Activated naive CD4-positive, alpha-beta T cell treated with anti-CD3 and anti-CD28 coated beads, Interleukin-2, amount 10 ng/mL, durations not matched to agents 7 days and 5 days (primary cell): Measurements from ENCODE around the gene EFEMP2.

Experiments
- CTCF ChIA-PET: fragments of 350-600 bp; sonication (Branson Sonifier 250); formaldehyde crosslinking; loops from one replicate; lab custom pipeline; 2021; ENCODE audit warnings: antibody characterized with exemption; lab: Charles Lee
- DNase-seq: peaks from one replicate; pipeline ENCODE4 v3.0.0-alpha.2; 2020
- H3K27ac Mint-ChIP-seq: one replicate; pipeline ENCODE4 v1.8.0; 2021; ENCODE audit warnings: mild to moderate bottlenecking, moderate library complexity, mixed read lengths
- H3K27me3 Mint-ChIP-seq: one replicate; pipeline ENCODE4 v1.8.0; 2021; ENCODE audit warnings: mild to moderate bottlenecking, mixed read lengths
- H3K36me3 Mint-ChIP-seq: one replicate; pipeline ENCODE4 v1.8.0; 2021; ENCODE audit warnings: mixed read lengths
- H3K4me1 Mint-ChIP-seq: one replicate; pipeline ENCODE4 v1.8.0; 2021; ENCODE audit warnings: mixed read lengths
- H3K4me3 Mint-ChIP-seq: one replicate; pipeline ENCODE4 v1.8.0; 2021; ENCODE audit warnings: mild to moderate bottlenecking, moderate library complexity, mixed read lengths
- H3K9me3 Mint-ChIP-seq: one replicate; pipeline ENCODE4 v1.8.0; 2021; ENCODE audit warnings: mixed read lengths

Gene EFEMP2

DNA sequence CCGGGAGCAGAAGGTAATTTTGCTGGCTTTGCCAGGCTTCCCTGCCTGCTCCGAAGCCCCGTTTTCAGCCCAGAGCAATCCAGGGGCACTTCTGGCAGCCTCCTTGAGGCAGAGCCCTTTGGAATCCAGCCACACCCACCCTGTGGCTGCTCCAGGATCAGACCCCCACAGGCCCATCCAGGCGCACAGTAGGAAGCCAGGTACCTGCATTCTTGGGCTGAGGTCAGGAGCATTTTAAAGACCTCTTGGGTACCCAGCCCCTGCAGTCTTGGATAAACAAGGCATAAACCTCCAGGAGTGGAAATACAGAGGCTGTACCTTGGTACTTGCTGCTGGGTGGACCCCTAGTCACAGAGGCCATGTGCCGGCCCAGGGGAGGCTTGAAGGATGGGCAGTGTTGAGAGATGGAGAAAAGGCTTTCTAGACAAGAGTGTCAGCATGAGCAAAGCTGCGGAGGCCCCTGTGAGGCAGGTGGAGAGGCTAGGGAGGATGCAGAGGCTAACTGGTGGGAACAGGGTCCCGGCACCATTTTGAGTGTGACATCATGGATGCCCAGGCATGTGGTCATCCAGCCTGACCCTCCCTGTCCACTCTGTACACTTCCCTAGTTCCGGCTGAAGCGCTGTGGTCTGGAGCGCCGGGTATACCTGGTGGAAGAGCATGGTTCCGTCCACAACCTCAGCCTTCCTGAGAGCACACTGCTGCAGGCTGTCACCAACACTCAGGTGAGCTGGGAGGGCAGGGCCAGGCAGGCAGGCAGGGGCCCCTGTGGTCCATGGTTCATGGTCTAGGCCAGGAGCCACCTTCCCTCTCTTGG lies 8.5 kb downstream of the EFEMP2 start:
- H3K4me3 Mint-ChIP-seq, result no peak overlapping the region
- H3K9me3 Mint-ChIP-seq, result no peaks in the 10 kb centered on the region
- CTCF ChIA-PET, result interaction anchor here (1.7 kb wide), 1 partner anchor 20 kb away, joined by 7 read pairs; no protein-coding TSS in a partner anchor
- H3K4me1 Mint-ChIP-seq, result peaks cover 32% of the 10 kb centered on the region
- H3K27me3 Mint-ChIP-seq, result no peaks in the 10 kb centered on the region
- H3K27ac Mint-ChIP-seq, result no peak overlapping the region
- DNase-seq, result no peak
- H3K36me3 Mint-ChIP-seq, result peaks cover 41% of the 10 kb centered on the region

DNA sequence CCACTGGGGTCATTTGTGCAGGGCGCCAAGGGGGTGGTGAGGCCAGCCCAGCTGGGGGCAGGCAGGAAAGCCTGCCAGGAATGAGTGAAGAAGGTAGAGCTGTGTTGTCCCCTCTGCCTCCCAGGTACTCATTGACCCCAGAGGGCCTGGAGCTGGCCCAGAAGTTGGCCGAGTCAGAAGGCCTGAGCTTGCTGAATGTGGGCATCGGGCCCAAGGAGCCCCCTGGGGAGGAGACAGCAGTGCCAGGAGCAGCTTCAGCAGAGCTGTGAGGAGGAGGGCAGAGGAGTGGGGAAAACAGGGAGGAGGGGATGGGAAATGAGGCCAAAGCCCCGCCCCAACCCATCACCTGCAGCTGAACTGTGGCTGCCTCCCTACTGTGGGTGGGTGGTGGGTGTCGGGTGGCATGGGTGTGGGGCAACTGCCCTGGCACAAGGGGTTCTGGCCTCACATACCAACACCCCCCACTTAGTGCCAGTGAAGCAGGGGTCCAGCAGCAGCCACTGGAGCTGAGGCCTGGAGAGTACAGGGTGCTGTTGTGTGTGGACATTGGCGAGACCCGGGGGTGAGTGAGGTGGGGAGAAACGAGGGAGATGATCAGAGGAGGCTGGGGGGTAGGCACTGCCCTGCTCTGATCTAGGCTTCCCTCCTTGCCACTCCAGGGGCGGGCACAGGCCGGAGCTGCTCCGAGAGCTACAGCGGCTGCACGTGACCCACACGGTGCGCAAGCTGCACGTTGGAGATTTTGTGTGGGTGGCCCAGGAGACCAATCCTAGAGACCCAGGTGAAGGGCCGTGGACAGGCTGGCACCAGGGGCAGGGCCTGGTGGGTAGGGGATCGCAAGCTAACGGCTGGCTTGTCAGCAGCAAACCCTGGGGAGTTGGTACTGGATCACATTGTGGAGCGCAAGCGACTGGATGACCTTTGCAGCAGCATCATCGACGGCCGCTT lies 9.4 kb downstream of the EFEMP2 start:
- Mint-ChIP-seq H3K4me3 (peak overlapping the region; percentile 94), H3K27ac (no peak overlapping the region), H3K27me3 (no peaks in the 10 kb centered on the region), H3K4me1 (peaks cover 37% of the 10 kb centered on the region), H3K36me3 (peaks cover 40% of the 10 kb centered on the region), H3K9me3 (no peaks in the 10 kb centered on the region)
- CTCF ChIA-PET, result interaction anchor here (1.1 to 1.3 kb wide), 2 partner anchors 21 to 25 kb away, joined by 3 read pairs; partner anchors contain the start of gene FIBP
- DNase-seq, result no peak

- H3K27me3 Mint-ChIP-seq, result no peaks in the 10 kb centered on the region
- no peak for DNase-seq
- peak overlapping the region; percentile 94 for H3K4me3 Mint-ChIP-seq
- H3K4me1 Mint-ChIP-seq, result peaks cover 38% of the 10 kb centered on the region
- CTCF ChIA-PET, result interaction anchor here (1.1 to 5.6 kb wide), 3 partner anchors 22 to 26 kb away, joined by 3 to 107 read pairs (median 3); partner anchors contain the start of genes CCDC85B and FIBP
- H3K27ac Mint-ChIP-seq, result peak overlapping the region; percentile 33
- H3K9me3 Mint-ChIP-seq, result no peaks in the 10 kb centered on the region
- peaks cover 36% of the 10 kb centered on the region for H3K36me3 Mint-ChIP-seq
Measured at GRCh38 chr11:65862191-65862735, 10.3 kb downstream of the EFEMP2 start.

DNA sequence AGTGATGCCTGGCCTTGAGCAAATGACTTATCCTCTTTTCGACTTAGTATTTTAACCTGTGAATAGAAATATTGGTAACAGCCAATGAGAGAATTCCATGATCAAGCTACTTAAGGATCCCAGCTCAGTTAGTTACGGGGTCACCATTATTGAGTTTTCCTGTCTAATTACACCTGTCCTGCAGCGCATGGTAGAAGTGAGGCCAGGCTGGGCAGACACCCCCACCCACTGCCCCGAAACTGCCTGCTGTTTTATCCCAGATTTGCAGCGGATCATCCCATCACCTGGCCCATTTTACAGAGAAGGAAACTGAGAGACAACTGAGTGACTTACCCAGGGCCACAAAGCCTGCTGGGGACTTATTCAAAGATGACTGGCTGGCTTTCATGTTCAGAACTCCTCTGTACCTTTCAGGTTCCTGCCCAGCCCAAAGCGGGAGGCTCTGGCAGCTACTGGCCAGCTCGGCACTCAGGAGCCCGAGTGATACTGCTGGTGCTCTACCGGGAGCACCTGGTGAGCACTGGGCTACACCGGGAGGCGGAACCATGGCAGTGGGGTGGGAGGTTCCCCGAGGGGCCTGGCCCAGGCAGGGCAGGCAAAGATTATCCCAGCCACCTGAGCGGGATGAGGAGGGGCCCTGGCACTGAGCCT lies 10.9 kb downstream of the EFEMP2 start:
- H3K4me3 Mint-ChIP-seq, result peak overlapping the region; percentile 94
- DNase-seq, result no peak
- H3K4me1 Mint-ChIP-seq, result peaks cover 38% of the 10 kb centered on the region
- peaks cover 35% of the 10 kb centered on the region for H3K36me3 Mint-ChIP-seq
- CTCF ChIA-PET, result interaction anchor here (0.6 to 5.6 kb wide), 4 partner anchors 9 to 127 kb away, joined by 3 to 107 read pairs (median 21); partner anchors contain the start of genes CCDC85B, EFEMP2 and FIBP
- peak overlapping the region; percentile 99 for H3K27ac Mint-ChIP-seq
- H3K27me3 Mint-ChIP-seq, result no peaks in the 10 kb centered on the region
- H3K9me3 Mint-ChIP-seq, result no peaks in the 10 kb centered on the region

- peak; percentile 16 for DNase-seq
- H3K27ac Mint-ChIP-seq, result peak overlapping the region; percentile 99
- H3K36me3 Mint-ChIP-seq, result peaks cover 38% of the 10 kb centered on the region
- no peaks in the 10 kb centered on the region for H3K27me3 Mint-ChIP-seq
- peak overlapping the region; percentile 94 for H3K4me3 Mint-ChIP-seq
- CTCF ChIA-PET, result interaction anchor here (0.6 to 5.6 kb wide), 4 partner anchors 9 to 127 kb away, joined by 3 to 107 read pairs (median 21); partner anchors contain the start of genes CCDC85B, EFEMP2 and FIBP
- H3K9me3 Mint-ChIP-seq, result no peaks in the 10 kb centered on the region
- H3K4me1 Mint-ChIP-seq, result peaks cover 43% of the 10 kb centered on the region
Measured at GRCh38 chr11:65861165-65861505, 11.5 kb downstream of the EFEMP2 start.

DNA sequence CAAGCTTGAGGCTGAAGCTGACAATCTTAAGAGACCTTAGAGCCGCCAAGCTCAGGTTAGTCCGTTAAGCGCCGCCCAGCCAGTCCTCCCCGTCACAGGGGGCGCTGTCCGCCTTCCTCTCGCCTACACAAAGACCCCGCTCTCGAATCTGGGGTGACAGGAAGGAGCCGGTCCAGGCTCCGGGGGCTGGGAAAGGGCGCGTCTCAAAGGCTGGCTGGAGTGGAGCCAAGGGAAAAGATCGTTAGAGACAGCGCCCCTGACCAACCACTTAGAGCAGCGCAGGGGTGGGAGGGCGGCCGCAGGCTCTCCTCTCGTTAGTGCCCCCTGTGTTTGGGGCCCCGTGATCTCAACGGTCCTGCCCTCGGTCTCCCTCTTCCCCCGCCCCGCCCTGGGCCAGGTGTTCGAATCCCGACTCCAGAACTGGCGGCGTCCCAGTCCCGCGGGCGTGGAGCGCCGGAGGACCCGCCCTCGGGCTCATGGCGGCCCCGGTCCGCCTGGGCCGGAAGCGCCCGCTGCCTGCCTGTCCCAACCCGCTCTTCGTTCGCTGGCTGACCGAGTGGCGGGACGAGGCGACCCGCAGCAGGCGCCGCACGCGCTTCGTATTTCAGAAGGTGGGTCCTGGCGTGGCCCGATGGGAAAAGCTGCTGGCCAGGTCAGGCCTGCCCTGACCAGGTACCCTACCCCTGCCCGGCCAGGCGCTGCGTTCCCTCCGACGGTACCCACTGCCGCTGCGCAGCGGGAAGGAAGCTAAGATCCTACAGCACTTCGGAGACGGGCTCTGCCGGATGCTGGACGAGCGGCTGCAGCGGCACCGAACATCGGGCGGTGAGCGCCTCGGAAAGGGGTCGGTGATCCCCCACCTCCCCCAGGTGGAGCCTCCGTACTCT lies 12.1 kb downstream of the EFEMP2 start, which contains the start of gene MUS81:
Gene MUS81, plus strand, starts transcription at position 156 of the 887 bp plus-strand sequence. Its CDS starts 321 bp downstream, at position 477.
- CTCF ChIA-PET, result interaction anchor here (0.6 to 5.6 kb wide), 15 partner anchors 9 to 1413 kb away, joined by 3 to 107 read pairs (median 4); partner anchors contain the start of genes BANF1, CCDC85B, EFEMP2 and EIF1AD
- H3K9me3 Mint-ChIP-seq, result no peaks in the 10 kb centered on the region
- peaks cover 44% of the 10 kb centered on the region for H3K36me3 Mint-ChIP-seq
- H3K4me3 Mint-ChIP-seq, result peak within 1 kb of the TSS; percentile 94
- H3K27ac Mint-ChIP-seq, result peak within 1 kb of the TSS; percentile 99
- H3K4me1 Mint-ChIP-seq, result peaks cover 49% of the 10 kb centered on the region
- no peaks in the 10 kb centered on the region for H3K27me3 Mint-ChIP-seq
- peak; percentile 97 for DNase-seq

DNA sequence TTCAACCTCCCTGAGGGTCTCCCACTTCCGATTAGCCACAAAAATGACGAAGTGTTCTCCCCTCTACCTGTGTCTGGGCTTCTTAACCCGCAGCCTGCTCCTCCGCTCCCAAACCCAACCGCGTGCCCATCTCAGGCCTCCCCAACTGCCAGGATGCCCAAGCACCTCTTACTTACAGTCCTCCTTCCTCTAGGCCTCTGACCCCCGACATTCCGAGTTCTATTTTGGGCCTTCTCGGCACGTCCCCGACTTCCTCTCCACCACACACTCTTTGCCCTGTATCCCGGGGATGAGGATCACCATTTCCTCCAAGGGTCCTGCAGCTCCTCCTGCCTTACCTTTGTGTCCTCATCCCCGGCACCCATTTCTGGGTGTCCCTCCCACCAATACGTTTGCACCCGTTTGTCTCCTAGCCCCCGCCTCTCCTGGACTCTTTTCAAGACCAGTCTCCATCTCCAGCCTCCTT lies 12.8 kb downstream of the EFEMP2 start:
- no peak for DNase-seq
- H3K27me3 Mint-ChIP-seq, result no peaks in the 10 kb centered on the region
- H3K4me1 Mint-ChIP-seq, result peaks cover 52% of the 10 kb centered on the region
- H3K4me3 Mint-ChIP-seq, result peak overlapping the region; percentile 94
- H3K27ac Mint-ChIP-seq, result peak overlapping the region; percentile 99
- H3K9me3 Mint-ChIP-seq, result no peaks in the 10 kb centered on the region
- CTCF ChIA-PET, result interaction anchor here (0.6 to 5.6 kb wide), 16 partner anchors 8 to 1413 kb away, joined by 3 to 107 read pairs (median 4); partner anchors contain the start of genes BANF1, CCDC85B, EFEMP2 and EIF1AD
- H3K36me3 Mint-ChIP-seq, result peaks cover 43% of the 10 kb centered on the region

- Mint-ChIP-seq H3K27me3 (no peaks in the 10 kb centered on the region), H3K27ac (peak overlapping the region; percentile 99), H3K4me1 (peaks cover 58% of the 10 kb centered on the region), H3K36me3 (peaks cover 46% of the 10 kb centered on the region), H3K4me3 (peak overlapping the region; percentile 94), H3K9me3 (no peaks in the 10 kb centered on the region)
- peak; percentile 100 for DNase-seq
- CTCF ChIA-PET, result interaction anchor here (0.7 to 5.6 kb wide), 17 partner anchors 8 to 1414 kb away, joined by 3 to 107 read pairs (median 4); partner anchors contain the start of genes BANF1, CCDC85B, EFEMP2 and EIF1AD
Measured at GRCh38 chr11:65859095-65859811, 13.3 kb downstream of the EFEMP2 start.

GRCh38 chr11:65858681-65859087 lies 13.9 kb downstream of the EFEMP2 start:
- Mint-ChIP-seq H3K4me3 (peak overlapping the region; percentile 94), H3K27ac (peak overlapping the region; percentile 99), H3K36me3 (peaks cover 48% of the 10 kb centered on the region), H3K4me1 (peaks cover 64% of the 10 kb centered on the region), H3K9me3 (no peaks in the 10 kb centered on the region), H3K27me3 (no peaks in the 10 kb centered on the region)
- CTCF ChIA-PET, result interaction anchor here (0.7 to 5.6 kb wide), 8 partner anchors 12 to 147 kb away, joined by 3 to 107 read pairs (median 6); partner anchors contain the start of genes CCDC85B, EFEMP2, FIBP and KAT5
- no peak for DNase-seq

DNA sequence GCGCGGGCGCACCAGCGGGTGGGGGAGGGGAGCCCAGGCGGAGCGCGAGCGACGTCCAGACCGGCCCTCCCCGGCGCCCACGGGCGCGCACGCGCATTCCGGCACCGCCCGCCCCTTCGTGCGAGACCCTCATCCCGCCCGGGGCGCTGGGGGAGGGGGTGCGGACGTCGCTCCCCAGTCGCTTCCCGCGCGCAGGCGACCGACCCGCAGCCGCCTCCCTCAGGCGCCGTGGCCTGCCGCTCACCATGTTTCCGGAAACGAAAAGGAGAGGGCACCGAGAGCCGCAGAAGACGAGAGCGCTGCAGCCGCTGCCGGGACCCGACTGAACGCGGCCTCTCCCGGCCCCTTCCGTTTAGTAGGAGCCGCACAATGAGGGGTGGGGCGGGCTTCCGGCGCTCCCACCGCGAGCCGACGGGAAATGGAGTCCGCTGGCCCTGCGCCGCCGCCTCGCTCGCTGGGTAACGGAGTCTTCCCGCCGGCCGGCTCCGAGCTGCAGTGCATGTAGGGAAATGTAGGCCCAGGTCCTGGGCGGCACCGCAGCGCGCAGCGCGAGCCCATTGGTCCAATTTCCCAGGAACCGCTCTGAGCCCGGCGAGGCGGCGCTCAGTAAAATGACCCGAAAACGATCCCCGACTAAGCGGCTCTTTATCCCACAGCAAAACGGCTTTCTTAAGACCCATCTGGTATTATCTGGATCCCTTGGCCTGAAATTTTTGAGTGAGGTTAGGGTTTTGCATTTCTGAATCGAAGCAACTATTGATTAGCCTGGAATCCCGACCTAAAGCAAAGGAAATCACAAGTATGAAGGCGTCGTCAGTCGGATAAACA lies 14.5 kb downstream of the EFEMP2 start, which contains the start of gene CFL1:
Gene CFL1, minus strand, starts transcription at position 328 of the 828 bp plus-strand sequence. Its CDS starts 81 bp downstream, at position 247.
- H3K4me1 Mint-ChIP-seq, result peaks cover 65% of the 10 kb centered on the region
- peak within 1 kb of the TSS; percentile 99 for H3K27ac Mint-ChIP-seq
- H3K9me3 Mint-ChIP-seq, result no peaks in the 10 kb centered on the region
- peak within 1 kb of the TSS; percentile 94 for H3K4me3 Mint-ChIP-seq
- CTCF ChIA-PET, result interaction anchor here (0.8 to 5.6 kb wide), 2 partner anchors 30 to 64 kb away, joined by 3 to 107 read pairs; partner anchors contain the start of genes CCDC85B and FIBP
- H3K36me3 Mint-ChIP-seq, result peaks cover 49% of the 10 kb centered on the region
- DNase-seq, result peak; percentile 99
- H3K27me3 Mint-ChIP-seq, result no peaks in the 10 kb centered on the region

GRCh38 chr11:65857500-65857852 lies 15.1 kb downstream of the EFEMP2 start:
- H3K27me3 Mint-ChIP-seq, result no peaks in the 10 kb centered on the region
- peak overlapping the region; percentile 88 for H3K4me3 Mint-ChIP-seq
- H3K9me3 Mint-ChIP-seq, result no peaks in the 10 kb centered on the region
- CTCF ChIA-PET, result interaction anchor here (5.6 kb wide), 1 partner anchor 31 kb away, joined by 107 read pairs; the partner anchor contains the start of genes CCDC85B and FIBP
- H3K27ac Mint-ChIP-seq, result peak overlapping the region; percentile 88
- DNase-seq, result peak; percentile 72
- peaks cover 59% of the 10 kb centered on the region for H3K4me1 Mint-ChIP-seq
- H3K36me3 Mint-ChIP-seq, result peaks cover 43% of the 10 kb centered on the region
